ENCODE results near the gene KLRG1. TPM values are rescaled to one million over a fixed set of nuclear protein-coding genes. Genes with fewer than 3 reads are reported as not detected.
A peak's percentile ranks its signal among the peaks of the same experiment; 100 is the strongest.

KLRG1 gene
- total RNA-seq, 4 donors from 2014 or later = 0.46 to 1.9 (median 1.4) TPM

DNA sequence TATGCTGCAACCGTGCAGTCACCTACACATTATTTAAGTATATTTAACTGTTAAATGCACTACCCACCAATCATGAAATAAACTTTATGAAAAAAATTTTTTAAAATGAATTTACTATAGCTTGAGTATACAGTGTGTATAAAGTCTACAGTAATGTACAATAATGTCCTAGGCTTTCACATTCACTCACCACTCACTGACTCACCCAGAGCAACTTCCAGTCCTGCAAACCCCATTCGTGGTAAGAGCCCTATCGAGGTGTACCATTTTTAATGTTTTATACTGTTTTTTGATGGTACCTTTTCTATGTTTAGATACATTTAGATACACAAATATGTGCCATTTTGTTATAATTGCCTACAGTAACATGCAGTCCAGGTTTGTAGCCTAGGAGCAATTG is 48.1 kb downstream of the KLRG1 start:
- Histone ChIP-seq H3K27ac (no peak overlapping the region), H3K27me3 (no peaks in the 10 kb centered on the region), H3K4me1 (peaks cover 0 to 7% of the 10 kb centered on the region in 2 donors), H3K4me3 (no peak overlapping the region), H3K9me3 (no peaks in the 10 kb centered on the region), H3K36me3 (no peaks in the 10 kb centered on the region)
- DNase-seq (no peak), ATAC-seq (no peak)
- in situ Hi-C loops (cut with MboI; ENCODE audit: low sequenced_read_pairs in 4 of 4) (loop anchor here in 2 of 4 donors (25.0 kb wide), 1 partner anchor 350 kb away; the partner anchor contains the start of gene RIMKLB (in 2 of the 2)), intact Hi-C loops (cut with DNase I; ENCODE audit: low total_unique reads) (loop anchor here (5.0 kb wide), 1 partner anchor 355 kb away; no protein-coding TSS in a partner anchor)
- TF ChIP-seq, protein P1, sequence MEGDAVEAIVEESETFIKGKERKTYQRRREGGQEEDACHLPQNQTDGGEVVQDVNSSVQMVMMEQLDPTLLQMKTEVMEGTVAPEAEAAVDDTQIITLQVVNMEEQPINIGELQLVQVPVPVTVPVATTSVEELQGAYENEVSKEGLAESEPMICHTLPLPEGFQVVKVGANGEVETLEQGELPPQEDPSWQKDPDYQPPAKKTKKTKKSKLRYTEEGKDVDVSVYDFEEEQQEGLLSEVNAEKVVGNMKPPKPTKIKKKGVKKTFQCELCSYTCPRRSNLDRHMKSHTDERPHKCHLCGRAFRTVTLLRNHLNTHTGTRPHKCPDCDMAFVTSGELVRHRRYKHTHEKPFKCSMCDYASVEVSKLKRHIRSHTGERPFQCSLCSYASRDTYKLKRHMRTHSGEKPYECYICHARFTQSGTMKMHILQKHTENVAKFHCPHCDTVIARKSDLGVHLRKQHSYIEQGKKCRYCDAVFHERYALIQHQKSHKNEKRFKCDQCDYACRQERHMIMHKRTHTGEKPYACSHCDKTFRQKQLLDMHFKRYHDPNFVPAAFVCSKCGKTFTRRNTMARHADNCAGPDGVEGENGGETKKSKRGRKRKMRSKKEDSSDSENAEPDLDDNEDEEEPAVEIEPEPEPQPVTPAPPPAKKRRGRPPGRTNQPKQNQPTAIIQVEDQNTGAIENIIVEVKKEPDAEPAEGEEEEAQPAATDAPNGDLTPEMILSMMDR (IDR thresholded peaks at IDR 0.05 in 4 of 5, conservative IDR thresholded peaks at IDR 0.05 in 1 of 5) = no peak
- TF ChIP-seq POLR2A (IDR thresholded peaks at IDR 0.05) = no peak

DNA sequence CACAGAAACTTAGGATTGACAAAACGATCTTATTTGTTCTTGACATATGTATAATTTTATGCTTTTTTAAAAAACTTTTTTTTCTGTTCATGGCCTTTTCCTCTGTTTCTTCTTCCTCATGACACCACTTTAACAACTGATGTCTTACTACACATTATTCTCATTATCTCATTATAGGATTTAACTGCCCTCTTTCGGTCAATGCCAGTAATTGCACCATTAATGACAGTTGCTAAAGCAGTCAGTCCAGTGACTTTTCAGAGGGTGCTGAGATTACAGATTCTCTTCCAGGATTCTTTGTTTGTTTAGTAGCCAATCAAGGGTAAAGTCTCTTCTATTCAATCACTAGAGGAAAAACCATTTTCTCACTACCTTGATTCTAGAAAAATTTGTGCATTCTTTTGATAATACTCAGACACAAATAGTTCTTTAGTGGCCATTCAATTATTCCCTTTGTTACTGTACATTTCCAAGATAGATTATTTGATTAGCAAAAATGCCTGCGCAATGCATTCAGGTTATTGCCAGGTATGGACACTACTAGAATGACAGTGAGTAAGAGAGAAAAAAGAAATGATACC is 50.1 kb downstream of the KLRG1 start:
- H3K4me1 ChIP-seq = peaks cover 0 to 17% of the 10 kb centered on the region in 2 donors
- no peaks in the 10 kb centered on the region for H3K9me3 ChIP-seq
- no peak overlapping the region for H3K27ac ChIP-seq
- no peak overlapping the region for H3K4me3 ChIP-seq
- TF ChIP-seq, protein P1 (IDR thresholded peaks at IDR 0.05 in 4 of 5, conservative IDR thresholded peaks at IDR 0.05 in 1 of 5) = peak; percentile 43 to 73 (median 62)
- no peak for TF ChIP-seq POLR2A (IDR thresholded peaks at IDR 0.05)
- H3K27me3 ChIP-seq = no peaks in the 10 kb centered on the region
- ATAC-seq (peak; percentile 54 to 68), DNase-seq (no peak)
- H3K36me3 ChIP-seq = no peaks in the 10 kb centered on the region
- intact Hi-C loops (cut with DNase I; ENCODE audit: low total_unique reads) (loop anchor here (1.0 to 5.0 kb wide), 2 partner anchors 89 to 357 kb away; no protein-coding TSS in a partner anchor), in situ Hi-C loops (cut with MboI; ENCODE audit: low sequenced_read_pairs in 4 of 4) (loop anchor here in 2 of 4 donors (25.0 kb wide), 1 partner anchor 352 kb away; the partner anchor contains the start of gene RIMKLB (in 2 of the 2))

DNA sequence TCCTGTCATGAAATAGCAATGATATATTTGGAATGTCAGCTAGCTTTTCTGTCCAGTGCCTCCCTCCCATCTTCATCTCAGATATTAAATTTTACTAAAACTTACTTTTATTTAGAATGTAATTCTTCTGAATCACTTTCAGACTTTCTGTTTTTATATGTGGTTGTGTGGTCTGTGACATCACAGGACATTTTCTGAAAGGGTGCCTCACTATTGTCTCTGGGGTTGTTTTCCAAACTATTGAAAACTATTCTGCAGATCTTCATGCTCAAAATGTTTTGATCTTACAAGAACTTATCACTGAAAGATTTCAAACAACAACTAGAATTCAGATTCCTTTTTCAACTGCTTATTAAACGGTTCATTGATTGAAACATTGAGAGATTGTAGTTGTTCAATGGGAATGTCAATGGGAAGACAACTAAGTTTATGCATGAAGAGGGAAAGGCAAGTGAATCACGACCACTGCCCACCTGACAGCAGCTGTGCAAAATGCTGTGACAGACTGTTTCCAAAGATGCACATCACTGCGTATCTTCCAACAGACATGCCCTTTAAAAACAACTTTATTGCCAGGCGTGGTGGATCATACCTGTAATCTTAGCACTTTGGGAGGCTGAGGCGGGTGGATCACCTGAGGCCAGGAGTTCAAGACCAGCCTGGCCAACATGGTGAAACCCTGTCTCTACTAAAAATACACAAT is 51.3 kb downstream of the KLRG1 start:
- no peak for TF ChIP-seq POLR2A (IDR thresholded peaks at IDR 0.05)
- TF ChIP-seq, protein P1 (IDR thresholded peaks at IDR 0.05 in 4 of 5, conservative IDR thresholded peaks at IDR 0.05 in 1 of 5) = no peak
- intact Hi-C loops (cut with DNase I; ENCODE audit: low total_unique reads) = no loop called here
- DNase-seq (no peak), ATAC-seq (no peak)
- Histone ChIP-seq H3K36me3 (no peaks in the 10 kb centered on the region), H3K27me3 (no peaks in the 10 kb centered on the region), H3K4me3 (no peak overlapping the region), H3K9me3 (no peaks in the 10 kb centered on the region), H3K4me1 (peaks cover 0 to 17% of the 10 kb centered on the region in 2 donors), H3K27ac (peak overlapping the region; percentile 31 to 63 (median 50))
- in situ Hi-C loops (cut with MboI; ENCODE audit: low sequenced_read_pairs in 4 of 4) = loop anchor here (5.0 to 25.0 kb wide), 3 partner anchors 86 to 353 kb away; partner anchors contain the start of gene RIMKLB (in 2 of the 4)

DNA sequence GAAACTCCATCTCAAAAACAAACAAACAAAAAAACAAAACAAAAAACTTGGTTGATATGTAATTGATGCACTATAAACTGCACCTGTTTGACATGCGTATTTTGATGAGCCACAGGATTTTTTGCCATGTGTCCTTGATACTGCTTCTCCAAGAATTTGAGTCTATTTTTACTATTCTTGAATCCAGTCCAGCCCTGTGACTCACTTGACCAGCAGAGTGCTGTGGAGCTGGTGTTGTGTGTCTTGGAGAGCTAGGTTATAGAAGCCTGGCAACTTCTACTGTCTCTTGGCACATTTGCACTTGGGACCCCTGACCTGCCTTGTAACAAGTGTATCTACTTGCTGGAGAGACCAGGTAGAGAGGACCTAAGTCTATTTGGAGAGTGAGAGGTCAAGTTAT is 52.0 kb downstream of the KLRG1 start:
- no peak for TF ChIP-seq POLR2A (IDR thresholded peaks at IDR 0.05)
- TF ChIP-seq, protein P1 (IDR thresholded peaks at IDR 0.05 in 4 of 5, conservative IDR thresholded peaks at IDR 0.05 in 1 of 5) = no peak
- H3K4me3 ChIP-seq = no peak overlapping the region
- H3K27ac ChIP-seq = peak overlapping the region; percentile 31 to 63 (median 50)
- in situ Hi-C loops (cut with MboI; ENCODE audit: low sequenced_read_pairs in 4 of 4) = loop anchor here (5.0 to 25.0 kb wide), 3 partner anchors 87 to 354 kb away; partner anchors contain the start of gene RIMKLB (in 2 of the 4)
- intact Hi-C loops (cut with DNase I; ENCODE audit: low total_unique reads) = no loop called here
- no peaks in the 10 kb centered on the region for H3K36me3 ChIP-seq
- peaks cover 0 to 17% of the 10 kb centered on the region in 2 donors for H3K4me1 ChIP-seq
- ATAC-seq (peak; percentile 98 to 99), DNase-seq (peak; percentile 50 to 51)
- no peaks in the 10 kb centered on the region for H3K27me3 ChIP-seq
- no peaks in the 10 kb centered on the region for H3K9me3 ChIP-seq

Data from gastrocnemius medialis (tissue), 4 donors.